GM12878 (cell line): Measurements from ENCODE around the gene NHS.

Experiments used
- EZH2 ChIP-seq: IDR thresholded peaks from 2 replicates; pipeline ENCODE4 v1.6.1; 2012; ENCODE audit warnings: low read depth, mild to moderate bottlenecking, control low read depth, inconsistent platforms, low read length, borderline replicate concordance; ENCODE audit not compliant: control insufficient read depth
- FOXM1 ChIP-seq: IDR thresholded peaks from 2 replicates; pipeline ENCODE4 v1.6.1; 2012; ENCODE audit warnings: low read depth, mild to moderate bottlenecking, inconsistent platforms, low read length, moderate library complexity
- NFYA ChIP-seq: IDR thresholded peaks from 2 replicates; pipeline ENCODE4 v1.6.1; 2011; ENCODE audit warnings: low read depth, mild to moderate bottlenecking, low read length, improper control_type of control experiment, borderline replicate concordance
- REST ChIP-seq: IDR thresholded peaks from 2 replicates; pipeline ENCODE4 v1.6.1; 2012; ENCODE audit warnings: mild to moderate bottlenecking, low read depth, low read length
- ZBTB11 ChIP-seq: fragments of 450-650 bp; formaldehyde crosslinking; IDR thresholded peaks from 2 replicates; pipeline ENCODE4 v1.5.0; 2022; ENCODE audit warnings: mild to moderate bottlenecking, missing genetic modification characterization

GRCh38 chrX:17768997-17769396, 394.0 kb downstream of the NHS start:
- TF ChIP-seq REST (no peak), ZBTB11 (CRISPR knock-in tag) (no peak), NFYA (no peak), EZH2 (no peak), FOXM1 (no peak)
